ENCODE data around the gene CIRBP. TPM values are rescaled to one million over a fixed set of nuclear protein-coding genes. Genes with fewer than 3 reads are reported as not detected.

The CIRBP gene
- total and polyA plus RNA-seq, 2 of the 13 experiments (the other 11 are each of a cell fraction or from before 2014, with no cell fraction given) = 133 to 140 TPM

DNA sequence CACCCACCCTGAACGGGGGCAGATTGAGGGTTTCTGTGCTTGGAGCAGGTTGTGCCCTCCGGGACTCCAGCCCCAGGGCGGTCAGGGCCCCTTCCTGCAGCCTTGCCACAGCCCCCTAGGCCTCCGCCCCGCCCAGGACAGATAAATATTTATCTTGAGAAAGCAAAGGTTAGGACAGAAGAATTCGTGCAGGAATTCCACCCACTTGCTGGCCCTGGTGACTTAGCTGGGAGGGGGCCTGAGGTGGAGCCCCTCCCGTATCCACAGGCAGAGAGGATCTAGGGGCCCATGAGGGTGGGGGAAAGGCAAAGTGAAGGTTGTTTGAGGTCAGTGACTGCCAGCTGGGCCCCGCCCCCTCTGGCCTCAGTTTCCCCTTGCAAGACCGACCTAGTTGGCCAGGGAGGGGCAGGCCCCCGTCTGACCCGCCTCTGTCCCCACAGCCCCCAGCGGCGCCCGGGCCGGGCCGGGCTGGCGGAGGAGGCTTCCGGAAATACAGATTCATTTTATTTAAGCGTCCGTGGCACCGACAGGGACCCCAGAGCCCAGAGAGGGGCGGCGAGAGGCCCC, 15.5 kb upstream of the CIRBP start (continued):
- no peak for TF ChIP-seq HDAC6 (IDR thresholded peaks at IDR 0.05; ENCODE audit: low read depth, low read length)
- TF ChIP-seq, protein P1, sequence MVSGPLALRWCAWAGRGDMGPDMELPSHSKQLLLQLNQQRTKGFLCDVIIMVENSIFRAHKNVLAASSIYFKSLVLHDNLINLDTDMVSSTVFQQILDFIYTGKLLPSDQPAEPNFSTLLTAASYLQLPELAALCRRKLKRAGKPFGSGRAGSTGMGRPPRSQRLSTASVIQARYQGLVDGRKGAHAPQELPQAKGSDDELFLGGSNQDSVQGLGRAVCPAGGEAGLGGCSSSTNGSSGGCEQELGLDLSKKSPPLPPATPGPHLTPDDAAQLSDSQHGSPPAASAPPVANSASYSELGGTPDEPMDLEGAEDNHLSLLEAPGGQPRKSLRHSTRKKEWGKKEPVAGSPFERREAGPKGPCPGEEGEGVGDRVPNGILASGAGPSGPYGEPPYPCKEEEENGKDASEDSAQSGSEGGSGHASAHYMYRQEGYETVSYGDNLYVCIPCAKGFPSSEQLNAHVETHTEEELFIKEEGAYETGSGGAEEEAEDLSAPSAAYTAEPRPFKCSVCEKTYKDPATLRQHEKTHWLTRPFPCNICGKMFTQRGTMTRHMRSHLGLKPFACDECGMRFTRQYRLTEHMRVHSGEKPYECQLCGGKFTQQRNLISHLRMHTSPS (CRISPR knock-in tag; IDR thresholded peaks at IDR 0.05; ENCODE audit: low read depth) = peak; percentile 64; the same call in 1 of the 2 replicates
- peak; percentile 54 to 74; a peak in 1 of 4 replicates for TF ChIP-seq NR2F1 (CRISPR knock-in tag; IDR thresholded peaks at IDR 0.05)
- no peak for TF ChIP-seq ZNF234 (CRISPR knock-in tag; conservative IDR thresholded peaks at IDR 0.05)
- no peak for TF ChIP-seq PHB2 (IDR thresholded peaks at IDR 0.05; ENCODE audit: partially characterized antibody)
- TF ChIP-seq, protein P2, sequence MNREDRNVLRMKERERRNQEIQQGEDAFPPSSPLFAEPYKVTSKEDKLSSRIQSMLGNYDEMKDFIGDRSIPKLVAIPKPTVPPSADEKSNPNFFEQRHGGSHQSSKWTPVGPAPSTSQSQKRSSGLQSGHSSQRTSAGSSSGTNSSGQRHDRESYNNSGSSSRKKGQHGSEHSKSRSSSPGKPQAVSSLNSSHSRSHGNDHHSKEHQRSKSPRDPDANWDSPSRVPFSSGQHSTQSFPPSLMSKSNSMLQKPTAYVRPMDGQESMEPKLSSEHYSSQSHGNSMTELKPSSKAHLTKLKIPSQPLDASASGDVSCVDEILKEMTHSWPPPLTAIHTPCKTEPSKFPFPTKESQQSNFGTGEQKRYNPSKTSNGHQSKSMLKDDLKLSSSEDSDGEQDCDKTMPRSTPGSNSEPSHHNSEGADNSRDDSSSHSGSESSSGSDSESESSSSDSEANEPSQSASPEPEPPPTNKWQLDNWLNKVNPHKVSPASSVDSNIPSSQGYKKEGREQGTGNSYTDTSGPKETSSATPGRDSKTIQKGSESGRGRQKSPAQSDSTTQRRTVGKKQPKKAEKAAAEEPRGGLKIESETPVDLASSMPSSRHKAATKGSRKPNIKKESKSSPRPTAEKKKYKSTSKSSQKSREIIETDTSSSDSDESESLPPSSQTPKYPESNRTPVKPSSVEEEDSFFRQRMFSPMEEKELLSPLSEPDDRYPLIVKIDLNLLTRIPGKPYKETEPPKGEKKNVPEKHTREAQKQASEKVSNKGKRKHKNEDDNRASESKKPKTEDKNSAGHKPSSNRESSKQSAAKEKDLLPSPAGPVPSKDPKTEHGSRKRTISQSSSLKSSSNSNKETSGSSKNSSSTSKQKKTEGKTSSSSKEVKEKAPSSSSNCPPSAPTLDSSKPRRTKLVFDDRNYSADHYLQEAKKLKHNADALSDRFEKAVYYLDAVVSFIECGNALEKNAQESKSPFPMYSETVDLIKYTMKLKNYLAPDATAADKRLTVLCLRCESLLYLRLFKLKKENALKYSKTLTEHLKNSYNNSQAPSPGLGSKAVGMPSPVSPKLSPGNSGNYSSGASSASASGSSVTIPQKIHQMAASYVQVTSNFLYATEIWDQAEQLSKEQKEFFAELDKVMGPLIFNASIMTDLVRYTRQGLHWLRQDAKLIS (CRISPR knock-in tag; IDR thresholded peaks at IDR 0.05) = no peak
- no peak for TF ChIP-seq ZBTB8A (CRISPR knock-in tag; IDR thresholded peaks at IDR 0.05; ENCODE audit: borderline replicate concordance, low read depth)
- peak; percentile 90 for TF ChIP-seq RXRA (CRISPR knock-in tag; IDR thresholded peaks at IDR 0.05)
- TF ChIP-seq, protein P3, sequence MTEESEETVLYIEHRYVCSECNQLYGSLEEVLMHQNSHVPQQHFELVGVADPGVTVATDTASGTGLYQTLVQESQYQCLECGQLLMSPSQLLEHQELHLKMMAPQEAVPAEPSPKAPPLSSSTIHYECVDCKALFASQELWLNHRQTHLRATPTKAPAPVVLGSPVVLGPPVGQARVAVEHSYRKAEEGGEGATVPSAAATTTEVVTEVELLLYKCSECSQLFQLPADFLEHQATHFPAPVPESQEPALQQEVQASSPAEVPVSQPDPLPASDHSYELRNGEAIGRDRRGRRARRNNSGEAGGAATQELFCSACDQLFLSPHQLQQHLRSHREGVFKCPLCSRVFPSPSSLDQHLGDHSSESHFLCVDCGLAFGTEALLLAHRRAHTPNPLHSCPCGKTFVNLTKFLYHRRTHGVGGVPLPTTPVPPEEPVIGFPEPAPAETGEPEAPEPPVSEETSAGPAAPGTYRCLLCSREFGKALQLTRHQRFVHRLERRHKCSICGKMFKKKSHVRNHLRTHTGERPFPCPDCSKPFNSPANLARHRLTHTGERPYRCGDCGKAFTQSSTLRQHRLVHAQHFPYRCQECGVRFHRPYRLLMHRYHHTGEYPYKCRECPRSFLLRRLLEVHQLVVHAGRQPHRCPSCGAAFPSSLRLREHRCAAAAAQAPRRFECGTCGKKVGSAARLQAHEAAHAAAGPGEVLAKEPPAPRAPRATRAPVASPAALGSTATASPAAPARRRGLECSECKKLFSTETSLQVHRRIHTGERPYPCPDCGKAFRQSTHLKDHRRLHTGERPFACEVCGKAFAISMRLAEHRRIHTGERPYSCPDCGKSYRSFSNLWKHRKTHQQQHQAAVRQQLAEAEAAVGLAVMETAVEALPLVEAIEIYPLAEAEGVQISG (CRISPR knock-in tag; IDR thresholded peaks at IDR 0.05) = peak; percentile 38; the same call in 1 of the 2 replicates
- TF ChIP-seq ZNF572 (CRISPR knock-in tag; IDR thresholded peaks at IDR 0.05) = no peak
- TF ChIP-seq, protein P4, sequence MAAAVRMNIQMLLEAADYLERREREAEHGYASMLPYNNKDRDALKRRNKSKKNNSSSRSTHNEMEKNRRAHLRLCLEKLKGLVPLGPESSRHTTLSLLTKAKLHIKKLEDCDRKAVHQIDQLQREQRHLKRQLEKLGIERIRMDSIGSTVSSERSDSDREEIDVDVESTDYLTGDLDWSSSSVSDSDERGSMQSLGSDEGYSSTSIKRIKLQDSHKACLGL (CRISPR knock-in tag; IDR thresholded peaks at IDR 0.05) = no peak
- TF ChIP-seq MATR3 (CRISPR knock-in tag; IDR thresholded peaks at IDR 0.05) = no peak
- TF ChIP-seq SMC3 (IDR thresholded peaks at IDR 0.05; ENCODE audit: low read length) = no peak
- no peak for TF ChIP-seq ZBTB42 (CRISPR knock-in tag; IDR thresholded peaks at IDR 0.05)
- 0 out of 2 replicates have a peak, but pooled peaks have one; percentile 57 for TF ChIP-seq ZNF879 (CRISPR knock-in tag; IDR thresholded peaks at IDR 0.05)
- no peak for TF ChIP-seq MAFF (IDR thresholded peaks at IDR 0.05; ENCODE audit: low read depth, low read length)
- TF ChIP-seq ZNF30 (CRISPR knock-in tag; IDR thresholded peaks at IDR 0.05) = no peak
- no peak for TF ChIP-seq CAMTA2 (CRISPR knock-in tag; IDR thresholded peaks at IDR 0.05; ENCODE audit: borderline replicate concordance)
- TF ChIP-seq ZFP41 (CRISPR knock-in tag; IDR thresholded peaks at IDR 0.05; ENCODE audit: borderline replicate concordance) = no peak
- TF ChIP-seq MAFK (conservative IDR thresholded peaks at IDR 0.05 in 1 of 2, IDR thresholded peaks at IDR 0.05 in 1 of 2; ENCODE audit: low read length in 2 of 2) = no peak
- no peak for TF ChIP-seq ZSCAN12 (CRISPR knock-in tag; IDR thresholded peaks at IDR 0.05)
- TF ChIP-seq SSRP1 (CRISPR knock-in tag; IDR thresholded peaks at IDR 0.05) = no peak
- no peak for TF ChIP-seq TMF1 (CRISPR knock-in tag; IDR thresholded peaks at IDR 0.05; ENCODE audit: low read depth)

All from HepG2 (cell line).